GM13976 (cell line): ENCODE results near the gene TENM4.

ENCODE experiments used
- DNase-seq: peaks from one replicate; pipeline ENCODE4 v3.0.0; 2012; ENCODE audit warnings: low spot score
- CTCF ChIP-seq: IDR thresholded peaks from 2 replicates; pipeline ENCODE4 v1.5.1; 2012; ENCODE audit warnings: borderline replicate concordance, mild to moderate bottlenecking; ENCODE audit not compliant: insufficient read depth; ENCODE audit errors: extremely low read depth, missing control alignments, control extremely low read depth
- in situ Hi-C: fragments of 300-500 bp; cut with MboI; formaldehyde crosslinking; loops from one replicate; pipeline ENCODE4 v1.12.0; 2022; ENCODE audit warnings: low sequenced_read_pairs, mixed read lengths, inconsistent platforms; ENCODE audit not compliant: unreplicated experiment

Gene TENM4

GRCh38 chr11:78720281-78720989, 720.4 kb downstream of the TENM4 start:
- DNase-seq = no peak
- no peak for TF ChIP-seq CTCF
- in situ Hi-C loops = no loop called here

GRCh38 chr11:78717041-78717440, 723.8 kb downstream of the TENM4 start:
- in situ Hi-C loops = no loop called here
- TF ChIP-seq CTCF = no peak
- DNase-seq = no peak

GRCh38 chr11:78715639-78716311, 725.1 kb downstream of the TENM4 start:
- DNase-seq = peak; percentile 59
- TF ChIP-seq CTCF = peak; percentile 67
- in situ Hi-C loops = no loop called here

- no peak for TF ChIP-seq CTCF
- no peak for DNase-seq
- in situ Hi-C loops = no loop called here
Observed at GRCh38 chr11:78714539-78714938, 726.3 kb downstream of the TENM4 start.

- TF ChIP-seq CTCF = no peak
- in situ Hi-C loops = no loop called here
Observed at GRCh38 chr11:78711735-78712134, 729.1 kb downstream of the TENM4 start.

GRCh38 chr11:78710417-78710816, 730.4 kb downstream of the TENM4 start:
- DNase-seq = no peak
- no peak for TF ChIP-seq CTCF
- in situ Hi-C loops = no loop called here

More at GRCh38 chr11:78711735-78712134, 729.1 kb downstream of the TENM4 start:
- no peak for DNase-seq
